Testis (tissue), 2 donors: ENCODE data around the gene E2F2.

Experiments
- POLR2A ChIP-seq: fragments of 450-650 bp; IDR thresholded peaks from one replicate; pipeline ENCODE4 v1.6.1; 2017; ENCODE audit warnings: antibody characterized with exemption, mild to moderate bottlenecking, moderate library complexity
- TF ChIP-seq, protein P1 (sequence below), 3 experiments: fragments of 450-650 bp in 2 of 3; fragments of 200-600 bp in 1 of 3; sonication (generic) in 1 of 3; IDR thresholded peaks; one replicate each; pipeline ENCODE4 v1.5.1; 2016 to 2019; ENCODE audit warnings: antibody characterized with exemption in 3 of 3, mild to moderate bottlenecking in 2 of 3, moderate library complexity in 1 of 3

DNA sequence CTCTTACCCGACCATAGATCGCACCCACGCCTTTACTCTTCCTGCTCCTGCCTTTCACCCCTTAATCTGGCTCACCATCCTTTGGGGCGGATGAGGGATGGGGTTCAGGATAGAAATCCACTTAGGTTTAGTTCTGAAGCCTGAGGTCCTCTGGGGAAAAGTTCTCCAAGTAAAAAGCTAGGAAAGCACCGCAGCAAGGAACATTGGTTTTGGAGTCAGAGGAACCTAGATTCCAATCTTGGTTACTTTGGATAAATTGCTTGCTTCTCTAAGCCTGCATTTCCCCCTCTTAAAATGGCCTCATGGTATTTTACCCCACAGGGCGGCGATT lies 46.1 kb downstream of the E2F2 start:
- TF ChIP-seq, protein P1, sequence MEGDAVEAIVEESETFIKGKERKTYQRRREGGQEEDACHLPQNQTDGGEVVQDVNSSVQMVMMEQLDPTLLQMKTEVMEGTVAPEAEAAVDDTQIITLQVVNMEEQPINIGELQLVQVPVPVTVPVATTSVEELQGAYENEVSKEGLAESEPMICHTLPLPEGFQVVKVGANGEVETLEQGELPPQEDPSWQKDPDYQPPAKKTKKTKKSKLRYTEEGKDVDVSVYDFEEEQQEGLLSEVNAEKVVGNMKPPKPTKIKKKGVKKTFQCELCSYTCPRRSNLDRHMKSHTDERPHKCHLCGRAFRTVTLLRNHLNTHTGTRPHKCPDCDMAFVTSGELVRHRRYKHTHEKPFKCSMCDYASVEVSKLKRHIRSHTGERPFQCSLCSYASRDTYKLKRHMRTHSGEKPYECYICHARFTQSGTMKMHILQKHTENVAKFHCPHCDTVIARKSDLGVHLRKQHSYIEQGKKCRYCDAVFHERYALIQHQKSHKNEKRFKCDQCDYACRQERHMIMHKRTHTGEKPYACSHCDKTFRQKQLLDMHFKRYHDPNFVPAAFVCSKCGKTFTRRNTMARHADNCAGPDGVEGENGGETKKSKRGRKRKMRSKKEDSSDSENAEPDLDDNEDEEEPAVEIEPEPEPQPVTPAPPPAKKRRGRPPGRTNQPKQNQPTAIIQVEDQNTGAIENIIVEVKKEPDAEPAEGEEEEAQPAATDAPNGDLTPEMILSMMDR (IDR thresholded peaks at IDR 0.05), result no peak
- TF ChIP-seq POLR2A, result no peak
